Right atrium auricular region (tissue), 2 donors: ENCODE results near the gene RHEX. TPM values are rescaled to one million over a fixed set of nuclear protein-coding genes. Genes with fewer than 3 reads are reported as not detected.

Source experiments
- DNase-seq: peaks from one replicate; pipeline ENCODE4 v3.0.0-alpha.2; 2019; ENCODE audit warnings: low spot score
- H3K27ac ChIP-seq, 2 donors: fragments of 200-600 bp; sonication (generic); 1 replicate in 1 of 2; 2 replicates in 1 of 2; pipeline ENCODE4 v1.5.1; 2016 to 2019
- H3K27me3 ChIP-seq, 2 donors: fragments of 200-600 bp; sonication (generic); one replicate each; pipeline versions ENCODE4 v1.5.1 to v1.6.0; 2017 to 2019
- H3K36me3 ChIP-seq: fragments of 200-600 bp; sonication (generic); one replicate; pipeline ENCODE4 v1.5.1; 2016
- H3K4me1 ChIP-seq, 2 donors: fragments of 200-600 bp; sonication (generic); one replicate each; pipeline versions ENCODE4 v1.5.1 to v1.6.0; 2017 to 2019
- H3K4me3 ChIP-seq, 2 donors: fragments of 200-600 bp; sonication (generic); 1 replicate in 1 of 2; 2 replicates in 1 of 2; pipeline ENCODE4 v1.5.1; 2017 to 2019; ENCODE audit warnings: mild to moderate bottlenecking in 1 of 2, moderate library complexity in 1 of 2
- H3K9me3 ChIP-seq, 2 donors: fragments of 200-600 bp; sonication (generic); one replicate each; pipeline ENCODE4 v1.5.1; 2019
- CTCF ChIP-seq, 2 donors: fragments of 200-600 bp; sonication (generic); IDR thresholded peaks; one replicate each; pipeline ENCODE4 v1.5.1; 2019; ENCODE audit warnings: antibody characterized with exemption in 2 of 2
- total RNA-seq, 2 donors: library from RNA; depleted of rRNA; stranded (reverse); fragments of >200 nt; gene quantifications; one replicate each; pipeline ENCODE4 v1.1.0, GENCODE V29; 2016

Gene RHEX
- total RNA-seq, 2 donors from 2014 or later: not detected

DNA sequence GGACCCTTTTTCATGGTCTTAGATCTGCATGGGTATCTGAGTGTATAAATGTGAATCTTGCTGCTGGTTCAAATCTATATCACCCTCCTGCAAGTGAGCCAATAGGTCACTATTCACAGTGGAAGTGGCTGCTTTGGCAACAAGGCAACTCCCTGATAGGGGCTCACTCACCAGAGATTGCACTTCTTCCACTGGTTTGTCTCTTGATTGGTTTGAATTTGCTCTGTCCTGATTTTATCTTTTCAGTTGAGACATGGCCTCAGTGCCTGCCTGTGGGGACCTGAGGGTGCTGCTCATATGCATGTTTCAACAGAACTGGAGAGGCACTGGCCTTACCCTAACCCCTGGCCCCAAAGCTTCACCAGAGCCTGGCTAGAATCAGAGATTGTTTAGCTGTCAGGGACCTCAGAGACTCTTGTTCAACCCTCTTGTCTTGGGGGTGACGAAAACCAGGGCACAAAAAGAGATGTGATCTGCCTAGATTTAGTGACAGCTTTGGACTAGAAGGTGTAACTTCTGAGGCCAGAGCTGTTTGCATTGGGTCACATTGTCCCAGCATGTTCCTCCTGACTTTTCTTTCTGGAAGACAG is 47.3 kb downstream of the RHEX start:
- H3K36me3 ChIP-seq: no peaks in the 10 kb centered on the region
- no peak overlapping the region for H3K4me3 ChIP-seq
- H3K27ac ChIP-seq: no peak overlapping the region
- no peaks in the 10 kb centered on the region for H3K9me3 ChIP-seq
- no peaks in the 10 kb centered on the region for H3K4me1 ChIP-seq
- no peaks in the 10 kb centered on the region for H3K27me3 ChIP-seq
- no peak for TF ChIP-seq CTCF (IDR thresholded peaks at IDR 0.05)
- peak; percentile 36 for DNase-seq

DNA sequence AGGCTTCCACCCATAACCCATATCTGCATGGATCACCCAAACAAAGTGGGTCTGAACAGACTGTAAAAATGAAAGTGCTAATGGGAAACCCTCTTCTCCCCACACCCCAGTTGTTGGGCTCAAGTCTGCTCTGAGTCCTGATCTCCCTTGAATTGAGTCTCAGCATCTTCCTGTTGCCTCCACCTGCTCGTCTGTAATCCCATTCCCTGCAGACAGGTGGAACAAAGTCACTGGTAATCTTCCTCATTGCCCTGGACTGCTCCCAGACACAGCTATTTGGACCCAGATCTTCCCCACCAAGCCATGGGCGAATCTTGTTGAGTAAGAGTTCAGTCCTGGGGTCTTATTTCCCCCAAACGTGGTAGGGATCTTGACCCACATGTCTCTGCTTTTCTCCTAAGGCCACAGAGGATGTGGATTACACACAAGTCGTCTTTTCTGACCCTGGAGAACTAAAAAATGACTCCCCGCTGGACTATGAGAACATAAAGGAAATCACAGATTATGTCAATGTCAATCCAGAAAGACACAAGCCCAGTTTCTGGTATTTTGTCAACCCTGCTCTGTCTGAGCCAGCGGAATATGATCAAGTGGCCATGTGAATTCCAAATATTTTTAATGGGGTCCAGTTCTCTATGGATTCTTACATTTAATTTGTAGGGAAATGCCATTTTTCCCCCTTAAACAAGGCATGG is 48.5 kb downstream of the RHEX start:
- no peak overlapping the region for H3K27ac ChIP-seq
- no peak overlapping the region for H3K4me3 ChIP-seq
- H3K27me3 ChIP-seq: no peaks in the 10 kb centered on the region
- no peak for DNase-seq
- no peak for TF ChIP-seq CTCF (IDR thresholded peaks at IDR 0.05)
- no peaks in the 10 kb centered on the region for H3K36me3 ChIP-seq
- H3K9me3 ChIP-seq: no peaks in the 10 kb centered on the region
- H3K4me1 ChIP-seq: no peaks in the 10 kb centered on the region

DNA sequence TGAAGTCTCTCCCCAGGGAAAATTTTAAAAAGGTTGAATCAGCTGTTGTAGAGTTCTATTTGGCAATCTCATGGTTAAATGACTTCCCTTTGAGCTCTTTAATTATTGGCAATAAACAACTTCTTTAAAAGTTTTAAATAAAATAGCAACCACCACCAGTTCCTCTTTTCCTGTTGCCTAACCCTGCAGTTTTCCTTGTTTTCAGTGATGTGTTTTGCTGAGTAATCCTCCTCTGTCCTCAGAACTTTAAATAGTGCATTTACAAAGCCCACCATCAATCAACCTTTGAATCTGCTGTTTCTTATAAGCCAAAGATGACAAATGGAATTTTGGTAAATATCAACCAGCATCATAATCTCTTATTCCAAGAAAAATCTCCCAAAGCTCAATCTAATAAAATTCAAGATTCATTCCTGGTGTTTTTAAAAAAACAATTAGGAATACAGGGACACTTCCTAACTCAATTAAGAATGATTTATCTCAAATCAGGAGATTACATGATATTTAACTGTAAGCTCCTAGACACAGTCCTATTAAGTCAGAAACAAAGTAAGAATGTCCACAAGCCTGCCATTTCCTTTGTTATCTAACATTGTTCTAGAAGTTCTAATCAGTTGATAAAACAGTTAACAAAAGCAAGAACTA is 49.4 kb downstream of the RHEX start:
- no peak overlapping the region for H3K27ac ChIP-seq
- H3K36me3 ChIP-seq: no peaks in the 10 kb centered on the region
- no peak for TF ChIP-seq CTCF (IDR thresholded peaks at IDR 0.05)
- H3K4me3 ChIP-seq: no peak overlapping the region
- H3K27me3 ChIP-seq: no peaks in the 10 kb centered on the region
- no peaks in the 10 kb centered on the region for H3K9me3 ChIP-seq
- no peak for DNase-seq
- H3K4me1 ChIP-seq: no peaks in the 10 kb centered on the region

DNA sequence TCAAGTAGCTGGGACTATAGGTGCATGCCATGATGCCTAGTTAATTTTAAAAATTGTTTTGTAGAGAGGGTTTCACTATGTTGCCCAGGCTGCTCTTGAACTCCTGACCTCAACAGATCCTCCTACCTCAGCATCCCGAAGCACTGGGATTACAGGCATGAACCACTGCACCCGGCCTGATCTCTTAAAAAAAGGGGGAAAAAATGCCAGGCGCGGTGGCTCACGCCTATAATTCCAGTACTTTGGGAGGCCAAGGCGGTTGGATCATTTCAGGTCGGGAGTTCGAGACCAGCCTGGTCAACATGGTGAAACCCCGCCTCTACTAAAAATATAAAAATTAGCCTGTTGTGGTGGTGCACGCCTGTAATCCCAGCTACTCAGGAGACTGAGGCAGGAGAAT is 51.0 kb downstream of the RHEX start:
- no peaks in the 10 kb centered on the region for H3K9me3 ChIP-seq
- H3K4me1 ChIP-seq: no peaks in the 10 kb centered on the region
- H3K4me3 ChIP-seq: no peak overlapping the region
- peak; percentile 36 for DNase-seq
- no peak for TF ChIP-seq CTCF (IDR thresholded peaks at IDR 0.05)
- H3K27me3 ChIP-seq: no peaks in the 10 kb centered on the region
- H3K36me3 ChIP-seq: no peaks in the 10 kb centered on the region
- H3K27ac ChIP-seq: no peak overlapping the region

DNA sequence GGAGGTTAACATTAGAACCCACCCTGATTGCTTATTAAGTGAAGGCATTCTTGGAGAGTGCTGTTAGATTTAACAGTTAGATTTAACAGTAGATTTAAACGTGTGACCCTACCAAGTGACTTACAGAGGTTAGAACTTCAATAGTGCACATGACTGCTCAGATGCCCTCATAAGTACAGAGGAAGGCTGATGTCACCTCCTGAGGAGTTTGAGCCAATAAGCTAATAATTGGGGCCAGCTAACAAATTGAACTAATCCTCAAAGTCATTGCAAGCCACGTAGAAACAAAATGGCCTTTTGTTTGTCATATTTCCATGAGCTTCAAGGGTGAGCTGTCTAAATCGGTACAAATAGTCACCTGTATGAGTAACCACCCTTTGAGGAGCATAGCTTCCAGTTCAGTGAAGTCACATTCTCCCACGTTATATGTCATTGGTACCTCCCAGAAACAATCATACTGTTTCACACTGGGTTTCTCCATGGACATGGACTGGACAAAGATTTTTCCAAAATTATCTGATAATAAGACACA is 52.6 kb downstream of the RHEX start:
- no peaks in the 10 kb centered on the region for H3K9me3 ChIP-seq
- no peak overlapping the region for H3K4me3 ChIP-seq
- no peaks in the 10 kb centered on the region for H3K4me1 ChIP-seq
- H3K27ac ChIP-seq: no peak overlapping the region
- no peaks in the 10 kb centered on the region for H3K27me3 ChIP-seq
- TF ChIP-seq CTCF (IDR thresholded peaks at IDR 0.05): no peak
- no peak for DNase-seq
- no peaks in the 10 kb centered on the region for H3K36me3 ChIP-seq
